ENCODE data around the gene XXYLT1. TPM values are rescaled to one million over a fixed set of nuclear protein-coding genes. Genes with fewer than 3 reads are reported as not detected.

XXYLT1 gene
- total RNA-seq, 1 experiment from 2014 or later, result 25.5 TPM

GRCh38 chr3:195224980-195225580 is 45.9 kb downstream of the XXYLT1 start:
- H3K9me2 ChIP-seq (replicated peaks; ENCODE audit: low read length), result no peaks in the 10 kb centered on the region
- 0 out of 2 replicates have a peak, but pooled peaks cover 7% of the 10 kb centered on the region for H3K79me2 ChIP-seq (ENCODE audit: low read length)
- no peak overlapping the region for H3K4me3 ChIP-seq (ENCODE audit: low read length)
- TF ChIP-seq EZH2phosphoT487 (IDR thresholded peaks at IDR 0.05; ENCODE audit: borderline replicate concordance, low read length), result no peak
- TF ChIP-seq CTCF (conservative IDR thresholded peaks at IDR 0.05; ENCODE audit: low read depth, low read length), result no peak
- TF ChIP-seq EZH2 (IDR thresholded peaks at IDR 0.05; ENCODE audit: low read length, unreplicated experiment), result no peak
- intact Hi-C loops (cut with micrococcal nuclease), result no loop called here
- no peaks in the 10 kb centered on the region for H3F3A ChIP-seq (ENCODE audit: low read length, unreplicated experiment)
- H3K4me2 ChIP-seq (ENCODE audit: low read length), result no peak overlapping the region
- no peak overlapping the region for H3K9ac ChIP-seq (ENCODE audit: low read length)
- H3K36me3 ChIP-seq (ENCODE audit: low read depth, low read length), result no peaks in the 10 kb centered on the region
- POLR2A ChIA-PET (ENCODE audit: unreplicated experiment), result no interaction called here
- H4K20me1 ChIP-seq (ENCODE audit: low read length), result no peaks in the 10 kb centered on the region
- ATAC-seq (no peak), DNase-seq (no peak)
- peaks cover 13% of the 10 kb centered on the region for H3K4me1 ChIP-seq (ENCODE audit: insufficient read depth, low read length)
- H3K27me3 ChIP-seq (ENCODE audit: low read length), result no peaks in the 10 kb centered on the region
- H3K9me3 ChIP-seq (ENCODE audit: low read length), result no peaks in the 10 kb centered on the region
- no TSS peak for BruUV-seq (replicated peaks)
- H2AFZ ChIP-seq (ENCODE audit: low read length), result no peak overlapping the region
- H3K27ac ChIP-seq (ENCODE audit: low read length), result no peak overlapping the region
- CTCF ChIA-PET, result no interaction called here

GRCh38 chr3:195224156-195224979 is 46.6 kb downstream of the XXYLT1 start:
- Histone ChIP-seq H3K4me1 (ENCODE audit: insufficient read depth, low read length) (peaks cover 13% of the 10 kb centered on the region), H3F3A (ENCODE audit: low read length, unreplicated experiment) (no peaks in the 10 kb centered on the region), H2AFZ (ENCODE audit: low read length) (no peak overlapping the region), H3K9me3 (ENCODE audit: low read length) (no peaks in the 10 kb centered on the region), H3K9ac (ENCODE audit: low read length) (no peak overlapping the region), H4K20me1 (ENCODE audit: low read length) (no peaks in the 10 kb centered on the region), H3K79me2 (ENCODE audit: low read length) (0 out of 2 replicates have a peak, but pooled peaks cover 7% of the 10 kb centered on the region), H3K4me3 (ENCODE audit: low read length) (no peak overlapping the region), H3K27ac (ENCODE audit: low read length) (peak overlapping the region; percentile 8; the same call in 1 of the 2 replicates), H3K9me2 (replicated peaks; ENCODE audit: low read length) (no peaks in the 10 kb centered on the region), H3K27me3 (ENCODE audit: low read length) (no peaks in the 10 kb centered on the region), H3K4me2 (ENCODE audit: low read length) (no peak overlapping the region), H3K36me3 (ENCODE audit: low read depth, low read length) (no peaks in the 10 kb centered on the region)
- ATAC-seq, result peak; percentile 14; the same call in 1 of the 2 replicates
- CTCF ChIA-PET, result no interaction called here
- TF ChIP-seq EZH2phosphoT487 (IDR thresholded peaks at IDR 0.05; ENCODE audit: borderline replicate concordance, low read length) (no peak), EZH2 (IDR thresholded peaks at IDR 0.05; ENCODE audit: low read length, unreplicated experiment) (no peak), CTCF (conservative IDR thresholded peaks at IDR 0.05; ENCODE audit: low read depth, low read length) (no peak)
- POLR2A ChIA-PET (ENCODE audit: unreplicated experiment), result no interaction called here
- DNase-seq, result no peak
- BruUV-seq (replicated peaks), result no TSS peak
- intact Hi-C loops (cut with micrococcal nuclease), result no loop called here
